ENCODE results near the gene AJM1.
A peak's percentile ranks its signal among the peaks of the same experiment; 100 is the strongest.
"Not testable (repeated sequence)": the region's sequence is repeated elsewhere in the genome, so short reads cannot be mapped to it uniquely, and the experiment has no call there.

AJM1 gene

GRCh38 chr9:136869611-136870010, 27.3 kb downstream of the AJM1 start:
- peaks cover 24% of the 10 kb centered on the region for H3K9me3 ChIP-seq (ENCODE audit: control insufficient read depth, insufficient read depth, low read length)
- not testable (repeated sequence) for H3K36me3 ChIP-seq (ENCODE audit: insufficient read depth, low read length); H3K9ac ChIP-seq (ENCODE audit: low read depth, low read length); H3K4me1 ChIP-seq (ENCODE audit: insufficient read depth, low read length)

GRCh38 chr9:136875155-136875554, 32.9 kb downstream of the AJM1 start:
- H3K4me1 ChIP-seq (ENCODE audit: insufficient read depth, low read length), result no peaks in the 10 kb centered on the region
- no peak overlapping the region for H3K9ac ChIP-seq (ENCODE audit: low read depth, low read length)
- H3K36me3 ChIP-seq (ENCODE audit: insufficient read depth, low read length), result no peaks in the 10 kb centered on the region
- peaks cover 18% of the 10 kb centered on the region for H3K9me3 ChIP-seq (ENCODE audit: control insufficient read depth, insufficient read depth, low read length)

DNA sequence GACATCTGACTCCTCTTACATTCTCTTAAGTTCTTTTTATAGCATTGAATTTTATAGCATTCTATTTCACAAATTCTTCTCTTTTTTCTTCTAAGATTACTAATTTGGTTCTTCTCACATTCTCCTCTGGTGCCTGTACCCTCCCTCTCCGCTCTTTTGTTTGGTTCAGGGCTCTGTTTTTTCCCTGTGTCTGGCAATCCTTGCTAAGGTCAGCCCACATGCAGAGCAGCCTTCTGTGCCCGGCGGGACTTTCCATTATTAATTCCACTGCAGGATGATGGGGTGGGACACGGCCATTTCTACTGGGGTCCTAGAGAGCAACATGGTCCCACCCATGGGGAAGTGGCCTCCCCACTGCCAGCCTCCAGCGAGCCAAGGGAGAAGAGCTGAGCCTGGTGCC, 34.2 kb downstream of the AJM1 start:
- H3K36me3 ChIP-seq (ENCODE audit: insufficient read depth, low read length), result no peaks in the 10 kb centered on the region
- H3K4me1 ChIP-seq (ENCODE audit: insufficient read depth, low read length), result peaks cover 3% of the 10 kb centered on the region; the same call in 1 of the 2 replicates
- no peak overlapping the region for H3K9ac ChIP-seq (ENCODE audit: low read depth, low read length)
- H3K9me3 ChIP-seq (ENCODE audit: control insufficient read depth, insufficient read depth, low read length), result peaks cover 15% of the 10 kb centered on the region

DNA sequence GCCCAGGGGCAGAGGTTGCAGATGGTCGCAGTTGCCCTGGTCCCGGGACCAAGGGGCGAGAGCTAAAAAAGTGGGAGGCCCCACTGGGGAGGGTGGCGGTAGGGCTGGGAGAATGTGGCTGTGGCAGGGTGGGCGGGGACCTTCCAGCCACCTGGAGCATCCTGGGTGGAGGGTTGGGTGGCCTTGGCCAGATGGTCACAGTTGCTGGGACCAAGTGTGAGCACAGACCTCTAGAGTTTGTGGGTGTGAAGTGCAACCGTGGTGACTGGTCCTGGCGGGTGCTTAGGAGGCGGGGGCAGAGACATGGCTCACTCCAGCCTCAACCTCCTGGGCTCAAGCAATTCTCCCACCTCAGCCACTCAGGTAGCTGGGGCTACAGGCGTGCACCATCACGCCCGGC, 38.4 kb downstream of the AJM1 start:
- H3K4me1 ChIP-seq (ENCODE audit: insufficient read depth, low read length), result peaks cover 12% of the 10 kb centered on the region; the same call in 1 of the 2 replicates
- no peaks in the 10 kb centered on the region for H3K36me3 ChIP-seq (ENCODE audit: insufficient read depth, low read length)
- no peak overlapping the region for H3K9ac ChIP-seq (ENCODE audit: low read depth, low read length)
- no peaks in the 10 kb centered on the region for H3K9me3 ChIP-seq (ENCODE audit: control insufficient read depth, insufficient read depth, low read length)

GRCh38 chr9:136881691-136882108, 39.4 kb downstream of the AJM1 start:
- no peaks in the 10 kb centered on the region for H3K36me3 ChIP-seq (ENCODE audit: insufficient read depth, low read length)
- peak overlapping the region; percentile 5; the same call in 1 of the 2 replicates for H3K9ac ChIP-seq (ENCODE audit: low read depth, low read length)
- no peaks in the 10 kb centered on the region for H3K9me3 ChIP-seq (ENCODE audit: control insufficient read depth, insufficient read depth, low read length)
- peaks cover 12% of the 10 kb centered on the region; the same call in 1 of the 2 replicates for H3K4me1 ChIP-seq (ENCODE audit: insufficient read depth, low read length)

- H3K9ac ChIP-seq (ENCODE audit: low read depth, low read length), result peak overlapping the region; percentile 5; the same call in 1 of the 2 replicates
- no peaks in the 10 kb centered on the region for H3K9me3 ChIP-seq (ENCODE audit: control insufficient read depth, insufficient read depth, low read length)
- H3K4me1 ChIP-seq (ENCODE audit: insufficient read depth, low read length), result peaks cover 12% of the 10 kb centered on the region; the same call in 1 of the 2 replicates
- no peaks in the 10 kb centered on the region for H3K36me3 ChIP-seq (ENCODE audit: insufficient read depth, low read length)
Measured at GRCh38 chr9:136882109-136882946, 40.0 kb downstream of the AJM1 start.

DNA sequence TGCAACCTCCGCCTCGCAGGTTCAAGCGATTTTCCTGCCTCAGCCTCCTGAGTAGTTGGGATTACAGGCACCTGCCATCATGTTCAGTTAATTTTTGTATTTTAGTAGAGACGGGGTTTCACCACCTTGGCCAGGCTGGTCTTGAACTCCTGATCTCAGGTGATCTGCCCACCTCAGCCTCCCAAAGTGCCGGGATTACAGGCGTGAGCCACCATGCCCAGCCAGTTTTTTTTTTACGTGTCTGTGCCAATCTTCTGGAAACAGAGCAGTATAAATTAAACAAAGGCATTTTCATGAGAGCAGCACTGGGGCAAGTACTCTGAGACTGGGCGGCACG, 40.6 kb downstream of the AJM1 start:
- H3K9ac ChIP-seq (ENCODE audit: low read depth, low read length); H3K9me3 ChIP-seq (ENCODE audit: control insufficient read depth, insufficient read depth, low read length); H3K36me3 ChIP-seq (ENCODE audit: insufficient read depth, low read length): not testable (repeated sequence)
- peaks cover 12% of the 10 kb centered on the region; the same call in 1 of the 2 replicates for H3K4me1 ChIP-seq (ENCODE audit: insufficient read depth, low read length)

DNA sequence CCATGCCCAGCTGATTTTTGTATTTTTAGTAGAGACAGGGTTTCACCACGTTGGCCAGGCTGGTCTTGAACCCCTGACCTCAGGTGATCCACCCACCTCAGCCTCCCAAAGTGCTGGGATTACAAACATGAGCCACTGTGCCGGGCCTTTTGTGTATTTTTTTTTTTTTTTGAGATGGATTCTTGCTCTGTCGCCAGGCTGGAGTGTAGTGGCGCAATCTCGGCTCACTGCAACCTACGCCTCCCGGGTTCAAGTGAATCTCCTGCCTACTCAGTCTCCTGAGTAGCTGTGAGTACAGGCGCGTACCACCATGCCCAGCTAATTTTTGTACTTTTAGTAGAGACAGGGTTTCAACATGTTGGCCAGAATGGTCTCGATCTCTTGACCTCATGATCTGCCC, 41.4 kb downstream of the AJM1 start:
- H3K4me1 ChIP-seq (ENCODE audit: insufficient read depth, low read length), result peaks cover 12% of the 10 kb centered on the region; the same call in 1 of the 2 replicates

DNA sequence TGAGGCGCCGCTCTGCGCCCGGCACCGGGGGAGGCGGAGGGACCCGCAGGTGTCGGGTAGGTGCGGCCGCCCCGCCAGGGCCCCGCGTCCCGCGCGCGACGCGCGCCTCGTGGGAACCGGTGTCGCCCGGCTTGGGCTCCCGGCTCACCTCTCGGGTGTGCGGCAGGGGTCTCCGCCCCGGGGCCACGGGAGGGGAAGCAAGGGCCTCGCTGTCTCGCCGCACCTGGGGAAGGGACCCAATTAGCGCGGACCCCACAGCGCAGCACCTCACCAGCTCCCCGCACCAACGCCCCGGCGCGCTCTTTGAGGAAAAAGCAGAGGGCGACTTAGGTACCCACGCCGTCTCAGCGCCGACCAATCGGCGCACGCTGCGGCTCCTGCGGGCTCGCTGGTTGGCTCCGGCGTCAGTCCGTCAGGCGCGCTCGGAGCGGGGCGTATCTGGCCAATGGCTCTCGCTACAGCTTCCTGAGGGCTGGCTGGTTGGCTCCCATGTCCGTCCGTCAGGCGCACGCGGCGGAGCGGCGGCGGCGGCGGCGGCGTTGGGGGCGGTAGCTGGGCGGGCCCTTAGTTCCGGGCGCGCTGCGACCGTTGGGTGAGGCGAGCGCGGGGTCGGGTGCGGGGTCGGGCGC, 43.8 kb downstream of the AJM1 start, which contains the start of gene TRAF2:
Gene TRAF2, plus strand, starts transcription at position 567 of the 629 bp plus-strand sequence. CDS start 12,225 bp downstream, outside the sequence.
- Histone ChIP-seq H3K4me1 (ENCODE audit: insufficient read depth, low read length) (peaks cover 12% of the 10 kb centered on the region; the same call in 1 of the 2 replicates), H3K9me3 (ENCODE audit: control insufficient read depth, insufficient read depth, low read length) (no peaks in the 10 kb centered on the region), H3K36me3 (ENCODE audit: insufficient read depth, low read length) (no peaks in the 10 kb centered on the region), H3K9ac (ENCODE audit: low read depth, low read length) (peak within 1 kb of the TSS; percentile 69)

More for the DNA sequence above, 41.4 kb downstream of the AJM1 start:
- H3K36me3 ChIP-seq (ENCODE audit: insufficient read depth, low read length); H3K9me3 ChIP-seq (ENCODE audit: control insufficient read depth, insufficient read depth, low read length); H3K9ac ChIP-seq (ENCODE audit: low read depth, low read length): not testable (repeated sequence)

DNA sequence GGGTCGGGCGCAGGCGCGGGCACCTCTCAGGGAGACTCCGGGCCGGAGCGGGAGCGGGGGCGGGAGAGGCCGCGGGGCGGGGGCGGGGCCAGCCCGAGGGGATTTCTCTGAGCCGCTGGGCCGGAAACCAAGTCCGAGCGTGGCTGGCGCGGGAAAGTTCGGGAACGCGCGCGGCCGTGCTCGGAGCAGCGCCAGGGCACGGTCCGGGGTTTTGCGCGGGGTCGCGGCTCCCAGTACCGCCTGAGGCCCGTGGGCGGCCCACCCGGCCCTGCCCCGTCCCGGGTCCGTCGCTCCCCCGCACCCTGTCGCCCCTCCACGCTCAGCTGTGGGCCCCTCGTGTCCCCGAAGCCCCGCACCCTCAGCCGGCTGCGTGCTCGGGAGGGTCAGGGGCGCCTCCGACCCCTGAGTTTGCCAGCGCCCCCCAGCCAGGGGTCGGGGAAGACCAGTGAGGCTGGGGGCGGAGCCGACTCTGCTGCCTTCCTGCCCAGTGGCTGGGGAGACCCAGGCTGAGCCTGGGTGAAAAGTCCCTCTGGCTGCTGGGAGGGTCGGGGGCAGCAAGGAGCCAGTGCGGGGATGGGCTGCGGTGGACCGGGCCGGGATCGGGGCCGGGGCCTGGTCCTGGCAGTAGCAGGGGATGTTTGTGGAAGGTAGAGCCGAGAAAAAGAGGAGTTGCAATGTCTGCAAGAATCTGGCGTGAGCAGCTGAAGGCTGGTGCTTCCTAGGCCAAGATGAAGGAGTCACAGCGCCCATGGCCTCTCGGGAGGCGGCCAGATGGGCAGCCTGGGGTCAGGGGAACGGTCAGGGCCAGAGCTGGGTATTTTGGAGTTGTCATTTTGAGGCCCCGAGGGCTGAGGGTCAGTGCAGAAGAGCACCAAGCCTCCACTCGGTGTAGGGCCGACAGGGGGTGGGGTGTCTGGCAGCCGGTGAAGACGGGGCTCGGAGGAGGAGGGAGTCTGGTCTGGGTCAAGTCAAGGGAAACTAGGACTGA, 44.6 kb downstream of the AJM1 start:
- no peaks in the 10 kb centered on the region for H3K9me3 ChIP-seq (ENCODE audit: control insufficient read depth, insufficient read depth, low read length)
- peaks cover 5% of the 10 kb centered on the region; the same call in 1 of the 2 replicates for H3K4me1 ChIP-seq (ENCODE audit: insufficient read depth, low read length)
- peak overlapping the region; percentile 69 for H3K9ac ChIP-seq (ENCODE audit: low read depth, low read length)
- H3K36me3 ChIP-seq (ENCODE audit: insufficient read depth, low read length), result no peaks in the 10 kb centered on the region

- Histone ChIP-seq H3K36me3 (ENCODE audit: insufficient read depth, low read length) (no peaks in the 10 kb centered on the region), H3K4me1 (ENCODE audit: insufficient read depth, low read length) (no peaks in the 10 kb centered on the region), H3K9ac (ENCODE audit: low read depth, low read length) (no peak overlapping the region), H3K9me3 (ENCODE audit: control insufficient read depth, insufficient read depth, low read length) (no peaks in the 10 kb centered on the region)
Measured at GRCh38 chr9:136888454-136888853, 46.2 kb downstream of the AJM1 start.

- no peaks in the 10 kb centered on the region for H3K36me3 ChIP-seq (ENCODE audit: insufficient read depth, low read length)
- no peaks in the 10 kb centered on the region for H3K4me1 ChIP-seq (ENCODE audit: insufficient read depth, low read length)
- no peaks in the 10 kb centered on the region for H3K9me3 ChIP-seq (ENCODE audit: control insufficient read depth, insufficient read depth, low read length)
- no peak overlapping the region for H3K9ac ChIP-seq (ENCODE audit: low read depth, low read length)
Measured at GRCh38 chr9:136889858-136890257, 47.6 kb downstream of the AJM1 start.

DNA sequence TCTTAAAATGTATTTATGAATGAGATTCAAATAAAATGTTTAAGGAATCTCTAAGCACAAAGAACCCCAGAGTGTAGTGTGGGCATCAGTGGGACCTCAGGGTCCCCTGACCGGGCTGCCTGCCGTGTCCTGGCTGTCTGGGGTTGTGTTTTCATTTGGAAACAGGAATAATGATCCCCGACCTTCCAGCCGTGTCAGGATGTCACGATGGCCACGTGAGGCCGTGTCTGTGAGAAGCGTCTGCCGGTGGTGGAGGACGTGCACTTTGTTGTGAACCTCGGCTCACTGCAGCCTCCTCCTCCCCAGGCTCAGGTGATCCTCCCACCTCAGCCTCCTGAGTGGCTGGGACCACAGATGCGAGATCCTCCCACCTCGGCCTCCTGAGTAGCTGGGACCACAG, 48.4 kb downstream of the AJM1 start:
- H3K36me3 ChIP-seq (ENCODE audit: insufficient read depth, low read length), result no peaks in the 10 kb centered on the region
- H3K9ac ChIP-seq (ENCODE audit: low read depth, low read length), result no peak overlapping the region
- no peaks in the 10 kb centered on the region for H3K4me1 ChIP-seq (ENCODE audit: insufficient read depth, low read length)
- H3K9me3 ChIP-seq (ENCODE audit: control insufficient read depth, insufficient read depth, low read length), result no peaks in the 10 kb centered on the region

Measured in ES-I3 (cell line).